ENCODE results near the gene CAMK1.

The CAMK1 gene

DNA sequence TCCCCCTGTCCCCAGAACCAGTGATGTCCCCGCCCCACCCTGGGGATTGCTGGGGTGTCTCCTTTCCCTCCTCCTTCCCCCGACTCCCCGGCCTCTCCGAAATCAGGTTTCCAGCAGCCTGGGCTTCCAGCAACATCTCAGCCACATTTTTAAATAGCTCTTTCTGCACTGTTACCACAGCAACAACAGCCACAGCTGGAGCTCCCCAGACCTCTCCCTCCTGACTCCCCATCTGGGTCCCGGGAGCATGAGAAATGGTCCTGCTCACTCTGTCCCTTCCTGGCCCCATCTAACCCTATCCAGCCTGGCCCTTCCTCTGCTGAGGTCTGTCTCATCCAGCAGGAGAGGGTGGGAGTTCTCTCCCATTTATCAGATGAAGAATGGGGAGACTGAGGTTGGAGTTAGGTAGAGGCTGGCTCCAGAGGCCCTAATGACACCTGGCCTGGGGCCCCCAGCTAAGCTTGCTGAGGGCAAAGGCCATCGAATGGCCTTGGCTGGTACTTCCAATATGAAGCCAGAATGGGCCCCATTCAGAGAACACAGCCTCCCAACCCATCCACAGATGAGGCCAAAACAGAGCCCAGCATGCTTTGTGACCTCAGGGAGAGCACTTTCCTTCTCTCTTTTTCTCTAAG is 1.5 kb downstream of the CAMK1 start:
- TF ChIP-seq, protein P1, sequence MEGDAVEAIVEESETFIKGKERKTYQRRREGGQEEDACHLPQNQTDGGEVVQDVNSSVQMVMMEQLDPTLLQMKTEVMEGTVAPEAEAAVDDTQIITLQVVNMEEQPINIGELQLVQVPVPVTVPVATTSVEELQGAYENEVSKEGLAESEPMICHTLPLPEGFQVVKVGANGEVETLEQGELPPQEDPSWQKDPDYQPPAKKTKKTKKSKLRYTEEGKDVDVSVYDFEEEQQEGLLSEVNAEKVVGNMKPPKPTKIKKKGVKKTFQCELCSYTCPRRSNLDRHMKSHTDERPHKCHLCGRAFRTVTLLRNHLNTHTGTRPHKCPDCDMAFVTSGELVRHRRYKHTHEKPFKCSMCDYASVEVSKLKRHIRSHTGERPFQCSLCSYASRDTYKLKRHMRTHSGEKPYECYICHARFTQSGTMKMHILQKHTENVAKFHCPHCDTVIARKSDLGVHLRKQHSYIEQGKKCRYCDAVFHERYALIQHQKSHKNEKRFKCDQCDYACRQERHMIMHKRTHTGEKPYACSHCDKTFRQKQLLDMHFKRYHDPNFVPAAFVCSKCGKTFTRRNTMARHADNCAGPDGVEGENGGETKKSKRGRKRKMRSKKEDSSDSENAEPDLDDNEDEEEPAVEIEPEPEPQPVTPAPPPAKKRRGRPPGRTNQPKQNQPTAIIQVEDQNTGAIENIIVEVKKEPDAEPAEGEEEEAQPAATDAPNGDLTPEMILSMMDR (conservative IDR thresholded peaks at IDR 0.05), result no peak
- peak overlapping the region; percentile 89; the same call in 1 of the 2 replicates for H3K27ac ChIP-seq

DNA sequence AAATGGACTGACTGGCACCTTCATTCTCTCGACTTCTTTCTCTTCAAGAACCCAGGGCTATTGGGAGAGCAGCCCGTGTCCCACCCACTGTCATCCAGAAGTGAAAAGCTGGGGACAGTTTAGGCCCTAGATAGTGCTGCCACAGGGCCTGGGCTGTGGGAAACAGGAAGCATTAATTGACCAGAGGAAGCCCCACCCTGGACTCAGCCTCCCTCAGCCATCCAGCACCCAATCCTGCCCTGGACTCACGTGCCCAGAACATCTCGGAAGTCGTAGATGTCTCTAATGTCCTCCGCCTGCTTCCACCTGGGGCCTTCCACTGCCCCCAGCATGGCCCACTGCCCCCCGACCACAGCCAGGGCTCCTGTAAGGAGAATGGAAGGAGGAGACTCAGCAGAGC is 2.3 kb downstream of the CAMK1 start:
- no peak overlapping the region for H3K27ac ChIP-seq
- TF ChIP-seq, protein P1 (conservative IDR thresholded peaks at IDR 0.05), result no peak

DNA sequence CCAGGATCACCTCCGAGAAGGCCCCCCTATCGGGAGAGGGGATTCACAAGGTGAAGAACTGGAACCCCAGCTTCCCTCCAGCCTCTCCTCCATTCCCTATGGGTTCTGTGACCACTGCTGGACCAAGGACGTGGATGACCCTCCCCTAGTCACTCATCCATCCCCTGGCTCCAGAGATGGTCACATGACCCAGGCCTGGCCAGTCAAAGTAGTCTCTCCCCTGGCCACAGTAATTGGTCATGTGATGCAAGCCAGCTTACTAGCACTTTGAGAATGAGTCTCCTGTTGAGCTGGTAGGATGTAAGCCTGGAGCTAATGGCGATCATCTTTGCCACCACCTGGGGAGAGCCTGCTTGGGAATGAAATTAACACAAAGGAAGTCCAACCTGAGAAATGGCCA is 3.9 kb downstream of the CAMK1 start:
- TF ChIP-seq, protein P1 (conservative IDR thresholded peaks at IDR 0.05), result no peak
- H3K27ac ChIP-seq, result no peak overlapping the region

DNA sequence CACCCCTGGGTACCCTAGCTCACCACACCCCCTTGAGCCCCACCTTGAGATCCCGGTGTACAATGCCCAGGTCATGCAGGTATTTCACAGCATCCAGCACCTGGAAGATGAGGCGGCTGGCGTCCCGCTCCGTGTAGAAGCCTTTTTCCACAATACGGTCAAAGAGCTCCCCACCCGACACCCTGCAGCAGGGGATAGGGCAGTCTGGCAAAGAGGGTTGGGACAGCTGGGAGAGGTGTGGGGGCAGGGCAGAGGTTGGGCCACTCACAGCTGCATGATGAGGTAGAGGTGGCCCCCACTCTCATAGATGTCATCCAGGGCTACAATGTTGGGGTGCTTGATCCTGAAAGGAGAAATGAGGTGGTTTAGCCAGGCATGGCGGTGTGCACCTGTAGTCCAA is 6.9 kb downstream of the CAMK1 start:
- TF ChIP-seq, protein P1 (conservative IDR thresholded peaks at IDR 0.05), result no peak
- H3K27ac ChIP-seq, result no peak overlapping the region

DNA sequence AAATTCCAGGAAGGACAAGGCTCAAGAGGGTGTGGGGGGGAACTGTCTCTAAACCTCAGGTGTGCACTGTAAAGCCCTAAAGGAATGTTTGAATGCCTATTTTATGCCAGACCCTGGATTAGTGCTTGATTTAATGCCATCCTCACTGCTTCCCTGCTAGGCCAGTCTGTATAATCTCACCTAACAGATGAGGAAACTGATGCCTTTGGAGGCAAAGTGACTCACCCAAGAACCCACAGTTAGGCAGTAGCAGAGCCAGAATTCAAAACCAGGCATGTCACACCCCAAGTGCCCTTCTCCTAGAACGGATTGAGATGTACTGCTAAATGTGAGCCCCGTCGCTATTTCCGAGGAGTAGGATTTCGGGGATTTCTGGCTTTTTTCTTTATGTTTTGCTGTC is 7.8 kb downstream of the CAMK1 start:
- no peak overlapping the region for H3K27ac ChIP-seq

DNA sequence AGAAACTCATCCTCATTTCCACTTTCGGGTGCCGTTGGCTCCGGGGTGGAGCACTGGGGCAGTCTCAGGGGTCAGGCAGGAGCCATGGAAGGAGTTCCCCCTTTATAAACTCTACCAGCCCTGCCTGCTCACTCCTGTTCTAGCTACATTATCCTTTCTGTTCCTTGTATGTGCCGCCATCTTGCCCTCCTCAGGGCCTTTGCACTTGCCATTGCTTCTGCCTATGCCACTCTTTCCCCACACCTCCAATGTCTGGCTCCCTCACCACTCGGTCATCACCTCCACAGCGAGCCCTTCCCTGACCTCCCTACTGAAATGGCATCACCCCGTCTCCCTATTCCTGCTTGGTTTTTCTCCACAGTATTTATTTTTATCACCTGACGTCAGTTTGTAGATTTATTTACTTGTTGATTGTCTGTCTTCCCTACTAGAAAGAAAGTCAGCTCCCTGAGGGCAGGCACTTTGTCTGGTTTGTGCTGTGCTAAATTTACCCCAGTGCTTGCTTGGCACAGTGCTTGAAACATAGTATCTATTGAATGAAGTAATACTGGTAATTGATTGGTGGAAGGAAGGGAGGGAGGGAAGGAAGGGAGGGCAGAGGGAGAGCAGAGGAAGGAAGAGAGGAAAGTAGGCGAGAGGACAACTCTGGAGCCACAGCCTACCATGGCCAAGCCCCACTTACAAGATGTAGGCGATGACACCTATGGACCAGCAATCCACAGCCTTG is 8.8 kb downstream of the CAMK1 start:
- H3K27ac ChIP-seq, result no peak overlapping the region
- TF ChIP-seq, protein P1 (conservative IDR thresholded peaks at IDR 0.05), result no peak

More for the DNA sequence above, 7.8 kb downstream of the CAMK1 start:
- TF ChIP-seq, protein P1 (conservative IDR thresholded peaks at IDR 0.05), result no peak

DNA sequence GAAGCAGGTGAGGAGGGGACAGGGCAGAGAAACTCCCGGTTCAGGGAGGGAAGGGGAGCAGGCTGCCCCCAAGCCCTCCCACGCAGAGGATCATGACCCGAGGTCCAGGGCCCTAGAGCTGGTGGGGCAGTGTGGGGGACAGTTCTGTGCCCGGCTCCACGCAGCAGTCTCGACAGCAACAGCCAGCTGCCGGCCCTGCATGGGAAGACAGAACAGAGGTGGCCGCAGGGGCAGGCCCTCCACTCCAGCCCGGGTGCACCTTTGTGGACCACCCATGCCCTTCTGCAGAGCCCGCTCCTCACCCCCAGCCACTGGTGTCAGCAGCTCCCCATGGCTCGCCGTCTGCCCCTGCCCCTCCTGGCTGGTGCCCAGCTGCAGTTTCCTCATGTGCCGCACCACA is 12.3 kb downstream of the CAMK1 start:
- TF ChIP-seq, protein P1 (conservative IDR thresholded peaks at IDR 0.05), result no peak
- H3K27ac ChIP-seq, result no peak overlapping the region
